GM21717 (cell line): Measurements from ENCODE around the gene SLC25A47.
A peak's percentile ranks its signal among the peaks of the same experiment; 100 is the strongest.

ENCODE experiments used
- ATAC-seq: cut with Tn5 transposase; IDR thresholded peaks from one replicate; pipeline ENCODE4 v1.9.1; 2021; ENCODE audit warnings: mild to moderate bottlenecking, moderate library complexity; ENCODE audit not compliant: unreplicated experiment

The SLC25A47 gene

GRCh38 chr14:100374876-100375265 lies 51.7 kb downstream of the SLC25A47 start:
- ATAC-seq: no peak

DNA sequence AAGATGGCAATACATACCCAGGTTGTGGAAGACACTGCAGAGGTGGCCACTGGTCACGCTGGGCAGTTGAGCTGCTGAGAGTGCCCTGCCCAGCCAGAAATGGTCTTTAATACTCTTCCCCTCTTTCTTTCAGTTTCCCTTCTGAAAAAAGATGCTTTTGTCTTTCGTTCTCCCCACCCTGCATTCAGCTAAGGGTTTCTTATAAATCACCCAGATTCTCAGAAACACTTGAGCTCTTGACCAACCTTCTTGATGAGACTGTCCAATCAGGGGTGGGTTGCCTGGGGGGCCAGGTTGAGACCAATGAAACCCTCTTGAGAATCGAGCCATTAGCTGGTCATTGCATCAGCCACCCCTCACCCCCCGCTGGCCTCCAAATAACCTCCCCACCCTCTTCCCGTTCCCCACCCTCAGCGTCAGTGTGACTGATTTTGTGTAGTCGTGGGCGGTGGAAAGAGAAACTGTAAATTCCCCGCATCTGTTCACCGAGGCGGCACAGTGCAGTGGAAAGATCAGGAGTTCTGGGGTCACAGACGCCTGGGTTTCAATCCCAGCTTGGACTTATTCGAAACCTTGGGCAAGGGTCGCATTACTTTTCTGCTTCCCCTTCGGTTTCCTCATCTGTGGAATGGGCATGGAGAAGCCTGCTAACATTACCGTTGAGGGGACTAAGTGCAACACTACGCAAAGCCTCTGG lies 52.3 kb downstream of the SLC25A47 start:
- ATAC-seq: peak; percentile 44

GRCh38 chr14:100375963-100376735 lies 53.0 kb downstream of the SLC25A47 start, which contains the start of gene WDR25:
Gene WDR25, plus strand, starts transcription at chr14:100376485.
- peak; percentile 65 for ATAC-seq

DNA sequence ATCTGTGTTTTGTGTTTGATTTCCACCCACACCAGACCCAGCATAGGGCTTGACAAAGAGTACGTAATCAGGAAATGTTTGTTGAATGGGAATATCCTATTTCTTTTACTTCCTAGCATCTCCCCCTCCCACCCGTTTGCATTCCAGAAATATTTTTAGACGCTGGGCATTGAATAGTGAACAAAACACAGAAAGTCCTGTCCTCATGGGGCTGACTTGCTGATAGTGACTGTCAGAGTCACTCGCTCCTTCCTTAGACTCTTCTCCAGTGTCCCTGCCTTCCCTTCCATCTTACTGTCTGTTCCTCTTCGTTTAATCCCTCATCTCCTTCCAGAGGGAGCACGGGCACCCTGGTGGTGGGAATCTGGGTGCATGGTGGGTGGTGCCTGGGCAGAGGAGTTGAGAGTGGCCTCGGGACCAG lies 53.6 kb downstream of the SLC25A47 start:
- ATAC-seq: no peak
